Skin epidermis (tissue), 12 donors: ENCODE data around the gene CFAP299.

ENCODE experiments used
- H3K27ac ChIP-seq, 21 experiments: fragments of 200-600 bp; sonication (generic) in 11 of 21; one replicate each; pipeline ENCODE4 v1.5.0; 2020; ENCODE audit warnings: mild to moderate bottlenecking in 3 of 21, inconsistent platforms in 2 of 21, moderate library complexity in 2 of 21
- H3K4me3 ChIP-seq, 7 experiments: fragments of 200-600 bp; sonication (generic) in 2 of 7; one replicate each; pipeline ENCODE4 v1.5.0; 2020; ENCODE audit warnings: inconsistent platforms in 2 of 7, mild to moderate bottlenecking in 2 of 7, moderate library complexity in 1 of 7

CFAP299 gene

GRCh38 chr4:80852061-80852460 is 516.5 kb downstream of the CFAP299 start:
- H3K4me3 ChIP-seq: no peak overlapping the region
- H3K27ac ChIP-seq: no peak overlapping the region

- Histone ChIP-seq H3K27ac (no peak overlapping the region), H3K4me3 (no peak overlapping the region)
Observed at GRCh38 chr4:80873571-80873970, 538.0 kb downstream of the CFAP299 start.

GRCh38 chr4:80874979-80875378 is 539.4 kb downstream of the CFAP299 start:
- H3K4me3 ChIP-seq: no peak overlapping the region
- H3K27ac ChIP-seq: no peak overlapping the region

- Histone ChIP-seq H3K27ac (no peak overlapping the region), H3K4me3 (no peak overlapping the region)
Observed at GRCh38 chr4:80875642-80876041, 540.1 kb downstream of the CFAP299 start.

GRCh38 chr4:80876810-80877209 is 541.3 kb downstream of the CFAP299 start:
- H3K27ac ChIP-seq: no peak overlapping the region
- H3K4me3 ChIP-seq: no peak overlapping the region

- Histone ChIP-seq H3K27ac (no peak overlapping the region), H3K4me3 (no peak overlapping the region)
Observed at GRCh38 chr4:80878218-80878617, 542.7 kb downstream of the CFAP299 start.

- no peak overlapping the region for H3K27ac ChIP-seq
- H3K4me3 ChIP-seq: no peak overlapping the region
Observed at GRCh38 chr4:80897537-80898303, 562.2 kb downstream of the CFAP299 start.

GRCh38 chr4:80900908-80901307 is 565.4 kb downstream of the CFAP299 start:
- Histone ChIP-seq H3K4me3 (no peak overlapping the region), H3K27ac (no peak overlapping the region)

- H3K4me3 ChIP-seq: no peak overlapping the region
- no peak overlapping the region for H3K27ac ChIP-seq
Observed at GRCh38 chr4:80903020-80903419, 567.5 kb downstream of the CFAP299 start.

GRCh38 chr4:80909938-80910337 is 574.4 kb downstream of the CFAP299 start:
- H3K27ac ChIP-seq: no peak overlapping the region
- no peak overlapping the region for H3K4me3 ChIP-seq

- Histone ChIP-seq H3K27ac (no peak overlapping the region), H3K4me3 (no peak overlapping the region)
Observed at GRCh38 chr4:80911458-80911857, 575.9 kb downstream of the CFAP299 start.

GRCh38 chr4:80912350-80912749 is 576.8 kb downstream of the CFAP299 start:
- no peak overlapping the region for H3K4me3 ChIP-seq
- no peak overlapping the region for H3K27ac ChIP-seq

GRCh38 chr4:80913381-80913780 is 577.9 kb downstream of the CFAP299 start:
- H3K27ac ChIP-seq: no peak overlapping the region
- no peak overlapping the region for H3K4me3 ChIP-seq

GRCh38 chr4:80916770-80917169 is 581.2 kb downstream of the CFAP299 start:
- Histone ChIP-seq H3K27ac (no peak overlapping the region), H3K4me3 (no peak overlapping the region)

GRCh38 chr4:80918004-80918403 is 582.5 kb downstream of the CFAP299 start:
- no peak overlapping the region for H3K27ac ChIP-seq
- no peak overlapping the region for H3K4me3 ChIP-seq

GRCh38 chr4:80921441-80921840 is 585.9 kb downstream of the CFAP299 start:
- Histone ChIP-seq H3K4me3 (no peak overlapping the region), H3K27ac (no peak overlapping the region)

- no peak overlapping the region for H3K4me3 ChIP-seq
- no peak overlapping the region for H3K27ac ChIP-seq
Observed at GRCh38 chr4:80922941-80923340, 587.4 kb downstream of the CFAP299 start.

GRCh38 chr4:80925293-80925692 is 589.8 kb downstream of the CFAP299 start:
- no peak overlapping the region for H3K27ac ChIP-seq
- H3K4me3 ChIP-seq: no peak overlapping the region

- Histone ChIP-seq H3K27ac (no peak overlapping the region), H3K4me3 (no peak overlapping the region)
Observed at GRCh38 chr4:80926446-80926845, 590.9 kb downstream of the CFAP299 start.

GRCh38 chr4:80926891-80927290 is 591.4 kb downstream of the CFAP299 start:
- no peak overlapping the region for H3K27ac ChIP-seq

GRCh38 chr4:80927420-80927819 is 591.9 kb downstream of the CFAP299 start:
- Histone ChIP-seq H3K4me3 (no peak overlapping the region), H3K27ac (no peak overlapping the region)

More at GRCh38 chr4:80926891-80927290, 591.4 kb downstream of the CFAP299 start:
- H3K4me3 ChIP-seq: no peak overlapping the region

GRCh38 chr4:80931631-80932081 is 596.1 kb downstream of the CFAP299 start:
- Histone ChIP-seq H3K27ac (no peak overlapping the region), H3K4me3 (no peak overlapping the region)
